ENCODE data around the gene OGA.

The OGA gene

GRCh38 chr10:101775273-101776160 lies 42.7 kb downstream of the OGA start, which contains the start of gene FGF8:
Gene FGF8 (minus strand): TSS chr10:101776114. CDS start chr10:101775900, 214 bp downstream.
- no peak for DNase-seq (ENCODE audit: low read depth)

GRCh38 chr10:101774589-101775272 lies 43.5 kb downstream of the OGA start:
- DNase-seq (ENCODE audit: low read depth), result no peak

GRCh38 chr10:101773923-101774588 lies 44.2 kb downstream of the OGA start:
- DNase-seq (ENCODE audit: low read depth), result no peak

GRCh38 chr10:101772895-101773761 lies 45.1 kb downstream of the OGA start:
- no peak for DNase-seq (ENCODE audit: low read depth)

GRCh38 chr10:101772017-101772894 lies 46.0 kb downstream of the OGA start:
- no peak for DNase-seq (ENCODE audit: low read depth)

GRCh38 chr10:101771380-101771779 lies 46.9 kb downstream of the OGA start:
- DNase-seq (ENCODE audit: low read depth), result no peak

GRCh38 chr10:101770331-101771215 lies 47.7 kb downstream of the OGA start:
- no peak for DNase-seq (ENCODE audit: low read depth)

- no peak for DNase-seq (ENCODE audit: low read depth)
These were observed 48.6 kb downstream of the OGA start for GRCh38 chr10:101769541-101770180.

GRCh38 chr10:101768791-101769170 lies 49.5 kb downstream of the OGA start:
- no peak for DNase-seq (ENCODE audit: low read depth)

- DNase-seq (ENCODE audit: low read depth), result no peak
These were observed 50.1 kb downstream of the OGA start for GRCh38 chr10:101767966-101768790.

- DNase-seq (ENCODE audit: low read depth), result no peak
These were observed 50.7 kb downstream of the OGA start for GRCh38 chr10:101767600-101767945.

- no peak for DNase-seq (ENCODE audit: low read depth)
These were observed 51.3 kb downstream of the OGA start for GRCh38 chr10:101766753-101767599.

GRCh38 chr10:101766306-101766705 lies 51.9 kb downstream of the OGA start:
- no peak for DNase-seq (ENCODE audit: low read depth)

- DNase-seq (ENCODE audit: low read depth), result no peak
These were observed 55.0 kb downstream of the OGA start for GRCh38 chr10:101763141-101763846.

- no peak for DNase-seq (ENCODE audit: low read depth)
These were observed 55.5 kb downstream of the OGA start for GRCh38 chr10:101762736-101763135.

- DNase-seq (ENCODE audit: low read depth), result no peak
These were observed 57.0 kb downstream of the OGA start for GRCh38 chr10:101761226-101761625.

- DNase-seq (ENCODE audit: low read depth), result no peak
These were observed 57.7 kb downstream of the OGA start for GRCh38 chr10:101760510-101760909.

Data from stimulated activated CD8-positive, alpha-beta memory T cell treated with anti-CD3 and anti-CD28 coated beads, Interleukin-12 subunit alpha, Interleukin-12 subunit beta, amount 100 ng/mL, for 1 hour (primary cell).